GM10847 (cell line): ENCODE measurements around the gene RNF220.

ENCODE experiments used
- POLR2A ChIP-seq: IDR thresholded peaks from 2 replicates; pipeline ENCODE4 v1.6.1; 2011; ENCODE audit not compliant: insufficient read length; ENCODE audit errors: extremely low read depth

Gene RNF220

GRCh38 chr1:44643721-44644334 lies 238.8 kb downstream of the RNF220 start:
- TF ChIP-seq POLR2A, result no peak

- no peak for TF ChIP-seq POLR2A
These were observed 239.8 kb downstream of the RNF220 start for GRCh38 chr1:44644806-44645205.

GRCh38 chr1:44645476-44646244 lies 240.6 kb downstream of the RNF220 start:
- TF ChIP-seq POLR2A, result no peak

GRCh38 chr1:44646261-44647110 lies 241.4 kb downstream of the RNF220 start:
- no peak for TF ChIP-seq POLR2A

- TF ChIP-seq POLR2A, result no peak
These were observed 242.8 kb downstream of the RNF220 start for GRCh38 chr1:44647896-44648295.

GRCh38 chr1:44648529-44649250 lies 243.6 kb downstream of the RNF220 start:
- TF ChIP-seq POLR2A, result no peak

- no peak for TF ChIP-seq POLR2A
These were observed 244.7 kb downstream of the RNF220 start for GRCh38 chr1:44649788-44650158.

GRCh38 chr1:44650159-44650831 lies 245.2 kb downstream of the RNF220 start:
- no peak for TF ChIP-seq POLR2A

GRCh38 chr1:44651069-44651468 lies 246.0 kb downstream of the RNF220 start:
- TF ChIP-seq POLR2A, result no peak

- no peak for TF ChIP-seq POLR2A
These were observed 247.5 kb downstream of the RNF220 start for GRCh38 chr1:44652445-44653106.

GRCh38 chr1:44653107-44653964 lies 248.3 kb downstream of the RNF220 start:
- no peak for TF ChIP-seq POLR2A

- TF ChIP-seq POLR2A, result no peak
These were observed 249.6 kb downstream of the RNF220 start for GRCh38 chr1:44654621-44655187.

- no peak for TF ChIP-seq POLR2A
These were observed 250.6 kb downstream of the RNF220 start for GRCh38 chr1:44655609-44656008.

GRCh38 chr1:44659566-44659965 lies 254.5 kb downstream of the RNF220 start:
- no peak for TF ChIP-seq POLR2A
